ENCODE measurements around the gene FAM114A2.
A peak's percentile ranks its signal among the peaks of the same experiment; 100 is the strongest.

FAM114A2 gene

GRCh38 chr5:153981905-153982605, 56.7 kb downstream of the FAM114A2 start:
- DNase-seq = no peak

- no peak for DNase-seq
Observed at GRCh38 chr5:153979028-153979783, 59.5 kb downstream of the FAM114A2 start.

DNA sequence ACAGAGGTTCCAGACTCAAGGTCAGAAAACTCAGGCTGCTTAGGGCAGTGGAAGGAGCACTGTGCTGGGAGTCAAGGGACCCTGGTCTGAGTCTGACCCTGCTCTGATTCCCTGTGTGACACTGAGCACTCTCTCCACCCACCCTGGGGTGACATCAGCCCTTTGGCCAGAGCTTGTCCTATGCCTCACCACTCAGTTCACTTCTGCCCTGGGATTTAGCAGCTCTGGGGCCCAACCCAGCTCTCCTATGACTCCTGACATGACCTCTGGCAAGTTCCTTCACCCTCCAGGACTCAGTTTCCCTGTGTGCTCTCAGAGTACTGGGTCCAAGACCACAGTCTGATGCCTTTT, 63.9 kb downstream of the FAM114A2 start:
- DNase-seq = no peak

DNA sequence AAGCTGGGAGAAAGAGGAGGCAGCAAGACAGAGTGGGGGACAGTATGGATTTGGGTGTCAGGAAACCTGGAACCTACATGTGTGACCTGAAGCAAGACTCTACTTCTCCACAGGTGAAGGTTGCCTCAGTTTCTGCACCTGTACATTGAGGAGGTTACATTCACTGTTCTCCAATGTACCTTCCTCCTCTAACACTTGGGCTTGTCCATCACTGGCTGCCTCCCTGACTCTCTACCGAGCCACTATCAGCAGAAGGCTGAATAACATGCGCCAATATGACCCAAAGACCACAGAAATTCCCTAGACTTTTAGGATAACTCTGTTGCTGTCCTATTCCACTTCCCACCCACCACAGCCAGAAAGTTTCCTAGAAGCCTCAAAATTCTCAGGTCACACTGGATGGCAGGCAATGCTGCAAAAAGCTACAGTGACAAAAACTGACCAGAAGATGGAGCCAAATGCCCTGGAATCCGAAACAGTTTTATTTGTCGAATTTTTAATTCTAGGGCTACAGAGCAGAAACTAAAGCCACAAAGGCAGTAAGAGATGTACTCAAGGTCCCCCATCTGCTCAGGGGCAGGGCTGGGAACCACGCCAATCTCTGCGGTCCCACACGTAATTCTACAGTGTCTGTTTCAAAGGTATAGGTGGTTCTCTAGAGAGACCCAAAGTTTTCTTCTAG, 64.4 kb downstream of the FAM114A2 start:
- peak in 2 of 5 donors; percentile 15 to 33 for DNase-seq

- DNase-seq = no peak
Observed at GRCh38 chr5:153972240-153972639, 66.5 kb downstream of the FAM114A2 start.

DNA sequence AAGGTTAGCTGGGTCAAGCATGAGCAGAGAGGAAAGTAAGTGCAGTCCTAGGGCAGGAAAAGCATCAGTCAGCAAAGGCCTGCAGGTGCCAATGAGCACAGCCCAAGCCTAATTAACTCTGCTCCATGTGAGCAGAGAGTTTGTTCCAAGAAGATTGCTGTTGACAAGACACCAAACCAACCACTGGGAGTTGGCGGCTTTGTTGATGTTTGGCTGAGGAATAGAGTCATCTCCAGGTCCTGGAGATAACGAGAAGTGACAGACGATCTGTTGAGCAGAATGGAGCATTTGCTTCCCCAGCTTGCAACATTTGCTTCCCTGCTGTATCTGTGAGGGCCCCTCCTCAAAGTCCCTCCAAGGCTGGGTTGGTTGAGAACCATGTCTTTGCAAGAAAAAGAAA, 68.2 kb downstream of the FAM114A2 start:
- DNase-seq = no peak

- no peak for DNase-seq
Observed at GRCh38 chr5:153969563-153969895, 69.2 kb downstream of the FAM114A2 start.

DNA sequence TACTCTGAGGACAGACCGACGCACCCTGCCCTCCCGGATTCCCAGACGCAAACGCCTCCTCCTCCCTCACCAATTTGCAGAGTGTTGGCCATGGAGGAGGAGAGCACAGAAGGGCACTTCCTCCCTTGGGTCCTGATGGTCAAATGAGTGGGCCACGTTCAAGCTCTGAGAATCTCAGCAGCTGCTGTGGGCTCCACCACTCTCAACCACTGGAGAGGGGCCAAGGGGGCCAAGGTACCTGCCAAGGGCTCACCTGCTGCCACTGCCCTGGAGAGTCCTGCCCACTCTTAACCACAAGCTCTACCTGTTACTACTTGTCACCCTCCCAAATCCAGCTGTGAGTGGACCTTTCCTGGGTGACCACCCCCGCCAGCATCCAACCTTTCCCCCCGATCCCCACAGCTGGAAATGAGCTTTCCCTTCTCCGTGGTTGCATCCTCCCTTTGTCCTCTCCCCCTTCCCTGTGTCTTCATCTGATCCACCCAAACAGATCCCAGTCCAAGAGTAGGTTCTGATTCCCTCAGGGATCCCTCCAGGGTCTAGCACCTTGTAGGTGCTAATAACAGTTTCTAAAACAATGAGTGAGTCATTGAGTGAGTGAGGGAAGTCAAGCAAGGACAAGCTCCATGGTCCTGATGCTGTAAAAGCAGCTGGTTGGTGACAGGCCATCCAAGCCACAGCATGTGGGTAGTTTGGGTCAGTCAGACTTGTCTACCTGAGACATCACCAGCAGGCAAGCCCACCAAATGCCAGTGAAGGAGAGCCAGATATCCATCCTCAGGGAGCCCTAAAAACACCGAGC, 69.7 kb downstream of the FAM114A2 start:
- DNase-seq = no peak

GRCh38 chr5:153964880-153965645, 73.6 kb downstream of the FAM114A2 start:
- peak in 2 of 5 donors; percentile 23 for DNase-seq

DNA sequence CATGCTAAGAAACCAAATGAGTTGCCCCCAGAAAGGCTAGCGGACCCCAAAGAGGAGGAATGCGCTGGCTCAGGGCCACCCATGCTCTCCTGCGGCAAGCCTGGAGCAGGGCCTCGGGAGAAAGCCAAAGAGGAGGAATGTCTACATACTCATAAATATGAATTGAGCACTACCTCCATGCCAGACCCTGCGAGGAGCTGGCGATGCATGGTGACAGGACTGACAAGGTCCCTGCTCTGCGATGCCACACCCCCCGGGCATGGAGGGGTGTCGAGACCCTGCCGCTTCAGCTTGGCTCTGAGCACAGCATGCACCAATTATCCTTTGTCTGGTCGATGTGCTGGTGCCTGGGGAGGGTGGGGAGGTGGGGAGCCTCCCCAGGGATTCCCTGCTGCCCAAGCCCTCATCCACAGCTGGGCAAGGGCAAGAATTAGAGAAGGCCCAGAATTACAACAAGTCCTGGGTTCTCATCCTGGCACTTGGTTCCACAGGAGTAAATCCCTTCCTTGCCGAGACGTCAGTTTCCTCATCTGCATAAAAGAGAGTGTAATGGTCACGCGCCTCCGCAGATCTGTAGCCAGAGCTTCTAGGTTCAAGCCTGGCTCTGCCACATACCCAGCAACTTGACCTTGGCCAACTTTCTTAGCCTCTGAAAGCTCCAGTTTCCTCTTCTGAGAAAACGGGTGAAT, 74.4 kb downstream of the FAM114A2 start:
- no peak for DNase-seq

DNA sequence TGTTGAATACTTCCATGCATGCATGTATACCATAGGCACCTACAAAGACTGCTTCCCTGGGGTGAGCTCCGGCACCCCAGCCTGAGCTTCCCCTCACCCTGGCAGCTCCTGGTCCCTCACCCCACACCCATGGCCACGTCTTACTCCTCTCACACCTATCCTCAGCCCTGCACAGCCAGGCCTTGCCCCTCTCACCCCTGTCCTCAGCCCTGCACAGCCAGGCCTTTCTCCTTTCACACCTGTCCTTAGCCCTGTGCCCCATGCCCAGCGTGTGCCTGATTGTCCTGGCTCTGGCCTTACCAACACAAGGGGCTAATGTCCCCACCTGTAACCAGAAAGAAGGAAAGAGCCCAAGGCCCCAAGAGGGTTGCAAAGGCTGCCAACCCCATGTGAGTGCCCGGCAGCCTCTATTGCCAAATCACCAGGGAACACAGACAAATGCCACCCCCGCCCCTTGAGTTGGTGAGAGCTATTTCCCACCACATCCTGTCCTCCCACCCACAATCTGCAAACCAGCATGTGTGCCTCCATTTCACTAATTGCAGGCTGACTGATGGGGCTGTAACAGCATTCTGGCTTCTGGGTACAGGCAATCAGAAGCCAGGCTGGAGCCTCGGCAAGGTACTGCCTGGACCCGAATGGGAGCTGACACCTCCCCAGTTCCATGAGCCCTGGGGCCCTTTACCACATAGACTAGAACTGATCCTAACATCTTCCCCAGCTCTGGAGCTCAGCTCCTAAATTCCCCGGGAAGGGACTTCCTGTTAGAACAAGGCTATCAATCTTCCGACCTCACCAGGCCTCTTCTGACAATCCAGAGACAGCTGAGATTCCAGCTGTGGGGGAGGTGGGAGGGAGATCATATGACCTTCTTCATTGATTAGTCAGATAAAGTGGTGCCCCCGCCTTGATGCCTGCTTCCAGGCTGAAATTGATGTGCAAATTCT, 78.2 kb downstream of the FAM114A2 start:
- DNase-seq = no peak

DNA sequence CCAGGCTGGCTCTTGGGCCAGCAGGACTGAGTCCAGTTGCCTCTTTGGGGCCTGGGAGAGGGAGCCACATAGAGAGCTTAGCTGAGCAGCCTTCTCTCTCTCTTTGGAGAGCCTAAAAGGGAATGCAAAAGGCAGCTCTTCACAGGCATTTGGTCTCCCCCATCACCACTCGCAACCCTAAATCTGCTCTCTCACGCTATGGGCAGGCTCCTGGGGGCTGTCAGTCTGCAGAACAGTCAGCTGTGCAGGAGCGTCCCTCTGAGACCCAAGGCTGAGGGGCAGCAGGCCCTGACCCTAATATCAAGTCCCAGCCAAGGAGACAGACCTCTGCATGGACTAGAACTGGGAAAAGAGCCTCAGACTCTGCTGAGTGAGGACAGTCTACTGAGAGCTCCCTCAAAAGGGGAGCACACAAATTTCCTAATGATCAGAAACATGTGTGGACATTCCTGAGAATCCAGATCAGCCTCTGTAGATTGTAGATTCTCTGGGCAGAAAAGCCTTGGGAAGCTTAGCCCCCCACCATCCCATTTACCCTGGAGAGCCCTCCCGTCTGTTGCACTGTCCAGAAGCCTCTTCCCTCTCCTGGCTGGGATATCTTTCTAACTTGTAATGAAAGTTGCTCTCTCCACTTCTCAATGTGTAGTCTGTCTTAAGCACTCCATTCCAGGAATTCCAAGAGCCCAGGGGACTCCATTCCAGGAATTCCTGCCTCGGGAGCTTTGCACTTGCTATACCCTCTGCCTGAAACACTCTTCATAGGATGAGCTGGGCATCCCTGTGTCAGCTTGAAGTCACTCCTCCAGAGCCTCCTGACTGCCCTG, 79.4 kb downstream of the FAM114A2 start:
- no peak for DNase-seq

GRCh38 chr5:153957205-153957604, 81.5 kb downstream of the FAM114A2 start:
- no peak for DNase-seq

DNA sequence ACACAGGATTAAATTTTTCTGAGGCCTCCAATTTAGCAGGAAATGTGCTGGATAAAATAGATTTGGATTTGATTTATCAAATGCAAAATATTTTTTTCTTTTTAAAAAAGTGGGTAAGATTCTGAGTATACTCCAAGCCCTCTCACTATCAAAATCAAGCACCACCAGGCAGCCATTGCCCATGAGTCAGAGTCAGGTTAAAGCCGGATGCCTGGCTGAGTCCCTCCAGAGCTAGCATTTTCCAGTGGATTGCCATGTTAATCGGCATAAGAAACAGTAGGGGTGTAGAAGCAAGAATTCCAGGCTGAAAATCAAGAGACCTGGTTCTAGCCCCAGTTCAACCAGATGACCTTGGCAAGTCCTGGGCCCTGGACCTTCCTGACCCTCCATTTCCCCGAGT, 85.3 kb downstream of the FAM114A2 start:
- DNase-seq = no peak

DNA sequence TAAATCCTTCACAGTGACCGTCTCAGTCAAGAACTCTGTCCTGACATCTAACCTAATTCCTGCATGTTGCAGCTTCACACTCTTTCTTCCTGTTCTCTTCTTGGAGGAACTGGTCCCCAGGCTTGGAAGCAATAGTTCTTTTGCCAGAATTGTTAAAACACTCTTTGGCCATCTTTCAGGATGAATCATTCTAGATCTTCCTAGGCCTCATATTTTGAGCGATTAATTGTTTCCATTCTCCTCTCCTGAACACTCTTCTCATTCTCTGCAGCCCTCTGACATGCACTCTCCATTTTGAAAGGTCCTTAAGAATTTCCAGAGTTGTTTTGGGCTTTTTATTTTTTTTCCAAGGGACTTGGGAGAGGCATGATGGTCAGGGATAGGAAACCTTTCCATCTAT, 85.8 kb downstream of the FAM114A2 start:
- no peak for DNase-seq

DNA sequence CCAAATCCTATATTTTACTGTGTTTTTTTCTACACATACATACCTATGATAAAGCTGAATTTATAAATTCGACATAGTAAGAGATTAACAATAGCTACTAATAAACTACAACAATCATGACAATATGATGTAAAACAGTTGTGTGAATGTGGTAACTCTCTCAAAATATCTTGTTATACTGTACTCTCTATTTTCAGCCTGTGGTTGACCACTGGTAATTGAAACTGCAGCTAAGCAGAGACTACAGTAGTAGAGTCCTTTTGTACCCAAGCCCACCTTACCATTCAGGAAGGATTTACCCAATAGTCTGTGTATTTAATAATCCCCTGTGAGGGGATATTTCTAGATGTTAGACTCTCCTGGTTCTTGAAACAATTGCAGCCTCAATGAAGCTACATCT, 86.7 kb downstream of the FAM114A2 start:
- DNase-seq = no peak

- no peak for DNase-seq
Observed at GRCh38 chr5:153941265-153941664, 97.4 kb downstream of the FAM114A2 start.
